Measurements from ENCODE around the gene ZSCAN32.

- TF ChIP-seq CTCF (IDR thresholded peaks at IDR 0.05; ENCODE audit: low read length) (no peak), EZH2 (optimal IDR thresholded peaks at IDR 0.05; ENCODE audit: low read depth, low read length) (no peak)
Observed at GRCh38 chr16:3434373-3434772, 33.6 kb upstream of the ZSCAN32 start.
